Fibroblast of gingiva (primary cell): ENCODE results near the gene MOGAT3.

ENCODE experiments used
- DNase-seq: peaks from one replicate; pipeline ENCODE4 v3.0.0-alpha.2; 2011; ENCODE audit warnings: low read depth

MOGAT3 gene

GRCh38 chr7:101172005-101172853, 28.6 kb downstream of the MOGAT3 start:
- no peak for DNase-seq

- DNase-seq, result no peak
These were observed 29.4 kb downstream of the MOGAT3 start for GRCh38 chr7:101171442-101171837.

GRCh38 chr7:101170617-101171441, 30.0 kb downstream of the MOGAT3 start:
- no peak for DNase-seq

DNA sequence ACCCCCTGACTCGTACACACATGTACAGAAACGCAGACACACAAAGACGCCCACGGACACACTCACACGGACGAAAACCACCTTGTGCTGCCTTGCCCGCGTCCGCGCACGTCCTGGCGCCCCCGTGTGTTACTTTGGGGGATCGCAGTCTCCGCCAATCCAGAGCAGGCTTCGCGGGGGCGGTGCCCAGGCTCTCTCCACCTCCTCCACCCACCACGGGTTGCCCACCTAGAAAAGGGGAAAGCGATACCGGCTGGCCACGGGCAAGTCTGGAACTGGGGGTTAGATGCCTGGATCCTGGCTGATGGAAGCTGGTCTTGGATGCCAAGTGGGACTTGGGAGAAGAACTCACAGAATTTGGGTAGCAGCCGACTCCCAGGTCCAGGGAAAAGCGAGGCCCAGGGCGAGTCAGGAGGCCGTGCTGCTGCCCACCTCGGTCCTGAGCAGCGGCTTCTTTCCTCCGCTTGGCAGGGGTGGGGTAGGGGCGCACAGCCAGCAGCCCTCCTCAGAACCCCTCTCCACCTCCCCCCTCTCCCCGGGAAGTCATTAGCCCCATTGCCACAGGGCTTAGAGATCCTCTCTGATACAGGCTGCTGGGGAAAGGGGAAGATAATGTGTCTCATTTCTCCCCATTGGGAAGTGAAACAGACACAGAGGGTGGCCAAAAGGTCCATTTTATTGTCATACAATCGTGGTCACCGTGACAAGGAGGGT, 30.8 kb downstream of the MOGAT3 start:
- DNase-seq, result peak; percentile 55

DNA sequence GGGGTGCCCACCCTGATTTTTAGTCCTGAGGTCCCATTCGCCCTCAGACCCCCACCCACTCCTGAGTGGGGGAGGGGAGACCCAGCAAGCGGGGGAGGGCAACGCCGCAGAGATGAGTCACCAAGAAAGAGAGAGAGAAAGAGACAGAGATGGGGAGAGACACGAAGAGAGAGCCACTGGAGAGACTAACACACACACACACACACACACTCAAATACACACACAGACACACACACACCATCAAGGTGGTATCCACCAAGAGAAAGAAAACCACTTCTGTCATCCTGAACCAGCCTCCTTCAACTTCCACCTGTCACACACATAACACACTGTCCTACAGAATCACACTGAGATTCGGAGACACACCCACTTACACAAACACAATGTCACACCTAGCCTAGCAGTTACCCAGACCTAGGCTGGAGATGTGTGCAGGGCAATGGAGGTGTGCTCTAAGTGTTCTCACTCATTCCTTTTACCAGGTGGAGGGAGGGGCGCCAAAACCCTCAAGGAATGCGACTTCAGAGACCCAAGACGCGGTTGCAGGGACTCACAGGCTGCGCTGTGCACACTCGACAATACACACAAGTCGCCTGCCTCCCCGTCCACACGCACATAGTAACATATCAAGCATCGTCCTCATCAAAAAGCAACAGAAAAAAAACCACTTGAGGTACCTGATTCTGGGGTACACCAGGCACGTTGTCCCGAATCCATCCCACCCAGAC, 31.6 kb downstream of the MOGAT3 start:
- DNase-seq, result no peak

- DNase-seq, result no peak
These were observed 32.3 kb downstream of the MOGAT3 start for GRCh38 chr7:101168412-101169049.

GRCh38 chr7:101167645-101168411, 33.0 kb downstream of the MOGAT3 start:
- DNase-seq, result no peak

DNA sequence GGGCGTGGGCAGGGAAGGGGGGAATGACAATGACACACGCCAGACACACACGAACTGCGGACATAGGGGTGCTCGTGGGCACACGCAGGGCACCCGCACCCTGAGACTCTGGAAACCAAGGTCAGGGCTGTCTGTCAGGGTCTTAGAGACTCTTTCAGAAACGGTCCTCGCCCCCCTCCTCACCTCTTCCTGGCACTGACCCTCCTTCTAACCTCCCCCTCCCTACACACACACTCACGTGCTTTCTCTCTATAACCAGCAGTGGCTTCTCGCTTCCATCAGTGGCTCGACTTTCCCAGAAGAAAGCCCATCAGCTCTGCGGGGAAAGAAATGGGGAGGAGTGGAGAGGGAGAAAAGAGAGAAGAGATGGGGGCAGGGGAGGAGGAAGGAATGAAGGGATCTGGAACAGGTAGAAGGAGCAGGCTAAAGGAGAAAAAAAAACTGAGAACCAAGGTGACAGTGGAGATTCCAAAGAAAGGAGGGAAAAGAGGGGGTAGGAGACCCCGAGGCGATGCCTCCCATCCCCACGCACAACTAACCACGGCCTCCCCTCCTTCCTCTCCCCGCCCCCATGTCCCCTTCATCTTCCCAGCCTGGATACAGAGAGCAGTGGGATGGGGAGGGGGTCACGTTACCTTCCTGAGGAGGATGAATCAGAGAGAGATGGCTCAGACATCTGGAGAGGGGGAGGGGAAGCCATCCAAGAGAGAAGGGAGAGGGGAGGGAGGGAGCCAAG, 33.8 kb downstream of the MOGAT3 start:
- no peak for DNase-seq

- no peak for DNase-seq
These were observed 34.3 kb downstream of the MOGAT3 start for GRCh38 chr7:101166648-101166908.

GRCh38 chr7:101165958-101166647, 34.7 kb downstream of the MOGAT3 start:
- no peak for DNase-seq

DNA sequence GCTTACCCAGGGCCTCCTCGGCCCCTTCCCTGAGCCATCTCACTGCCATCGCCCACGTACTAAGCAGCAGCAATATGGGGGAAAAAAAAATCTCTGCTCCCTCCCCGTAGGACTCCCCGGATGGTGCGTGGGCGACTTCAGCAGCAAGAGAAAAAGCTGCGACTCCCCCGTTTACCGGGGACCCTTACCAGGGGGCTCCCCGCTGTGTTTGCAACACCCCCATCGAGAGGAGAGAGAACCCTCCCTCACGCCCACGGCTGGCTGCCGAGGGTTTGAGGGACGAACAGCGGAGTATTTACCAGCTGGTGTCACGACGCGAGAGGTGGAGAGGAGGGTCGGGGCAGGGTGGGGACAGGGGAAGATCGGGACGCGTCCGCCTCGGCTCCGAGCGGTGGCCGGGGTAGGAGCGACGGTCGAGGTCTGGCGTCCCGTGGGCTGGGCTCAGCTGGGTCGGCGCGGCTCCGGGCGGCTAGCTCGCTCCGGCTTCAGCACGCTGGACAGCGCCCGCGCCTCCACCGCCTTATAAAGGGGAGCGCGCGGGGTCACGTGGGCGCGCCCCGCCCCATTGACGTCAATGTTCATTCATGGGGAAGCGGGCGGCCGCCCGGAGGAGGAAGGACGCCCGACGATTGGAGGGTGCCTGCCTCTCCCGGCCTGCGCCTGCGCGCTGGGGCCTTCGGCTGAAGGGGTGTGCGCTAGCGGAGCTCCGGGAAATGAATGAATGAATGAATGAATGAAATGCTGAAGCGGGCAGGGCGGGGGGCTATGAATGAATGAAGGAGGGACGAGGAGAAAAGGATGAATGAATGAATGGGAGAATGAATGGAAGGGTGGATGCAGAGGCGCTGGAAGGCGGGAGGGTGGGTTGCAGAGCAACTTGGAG, 35.5 kb downstream of the MOGAT3 start, which contains the start of gene VGF:
Gene VGF (minus strand): TSS at position 495 of the 883 bp plus-strand sequence. CDS start 726 bp downstream, outside the sequence.
- DNase-seq, result peak; percentile 90

- peak; percentile 53 for DNase-seq
These were observed 36.6 kb downstream of the MOGAT3 start for GRCh38 chr7:101164071-101164840.

- no peak for DNase-seq
These were observed 37.4 kb downstream of the MOGAT3 start for GRCh38 chr7:101163279-101164070.

- DNase-seq, result peak; percentile 38
These were observed 38.1 kb downstream of the MOGAT3 start for GRCh38 chr7:101162551-101163278.

DNA sequence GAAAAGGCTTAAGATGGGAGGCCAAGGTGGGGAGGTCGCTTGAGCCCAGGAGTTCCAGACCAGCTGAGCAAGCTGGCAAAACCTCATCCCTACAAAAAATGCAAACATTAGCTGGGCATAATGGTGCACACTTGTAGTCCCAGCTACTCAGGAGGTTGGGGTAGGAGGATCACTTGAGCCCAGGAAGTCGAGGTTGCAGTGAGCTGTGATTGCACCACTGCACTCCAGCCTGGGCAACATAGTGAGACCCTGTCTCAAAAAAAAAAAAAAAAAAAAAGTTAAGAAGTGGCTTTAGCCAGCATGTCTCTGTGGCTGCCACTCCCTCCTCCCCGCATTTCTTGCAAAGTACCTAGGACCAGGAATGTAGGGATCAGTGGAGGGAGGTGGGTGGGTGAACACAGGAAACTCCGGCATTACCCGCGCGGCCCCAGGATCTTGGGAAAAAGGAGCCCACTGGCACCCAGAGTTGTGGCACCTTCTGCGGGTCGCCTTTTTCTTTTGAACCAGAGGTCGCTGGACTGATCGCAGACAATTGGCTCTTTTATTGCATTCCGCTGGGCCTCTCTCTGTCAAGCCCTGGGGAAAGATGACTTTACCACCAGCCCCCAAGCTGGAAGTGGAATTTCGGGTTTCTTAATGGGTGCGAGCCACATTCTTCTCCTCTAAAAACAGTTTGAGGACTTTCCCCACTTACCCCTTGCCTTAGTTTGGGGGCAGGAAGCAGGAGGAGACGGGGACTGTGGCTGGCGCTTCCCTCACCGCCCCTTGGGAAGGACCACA, 39.0 kb downstream of the MOGAT3 start:
- no peak for DNase-seq
